ENCODE results near the gene ITPRIPL2.

ITPRIPL2 gene

GRCh38 chr16:19136549-19137196 is 22.9 kb downstream of the ITPRIPL2 start:
- peak; percentile 78 for DNase-seq (ENCODE audit: low read depth)
- no peak for TF ChIP-seq CTCF (IDR thresholded peaks at IDR 0.05; ENCODE audit: insufficient read depth, low read depth, low read length, missing control alignments)
- H3K4me3 ChIP-seq (ENCODE audit: low read length), result no peak overlapping the region

- peak; percentile 44 for DNase-seq (ENCODE audit: low read depth)
- H3K4me3 ChIP-seq (ENCODE audit: low read length), result no peak overlapping the region
- no peak for TF ChIP-seq CTCF (IDR thresholded peaks at IDR 0.05; ENCODE audit: insufficient read depth, low read depth, low read length, missing control alignments)
Measured at GRCh38 chr16:19137201-19138128, 23.7 kb downstream of the ITPRIPL2 start.

GRCh38 chr16:19138601-19139000 is 24.8 kb downstream of the ITPRIPL2 start:
- no peak overlapping the region for H3K4me3 ChIP-seq (ENCODE audit: low read length)
- no peak for TF ChIP-seq CTCF (IDR thresholded peaks at IDR 0.05; ENCODE audit: insufficient read depth, low read depth, low read length, missing control alignments)
- peak; percentile 99 for DNase-seq (ENCODE audit: low read depth)

- peak; percentile 55 for DNase-seq (ENCODE audit: low read depth)
- H3K4me3 ChIP-seq (ENCODE audit: low read length), result no peak overlapping the region
- no peak for TF ChIP-seq CTCF (IDR thresholded peaks at IDR 0.05; ENCODE audit: insufficient read depth, low read depth, low read length, missing control alignments)
Measured at GRCh38 chr16:19139436-19140091, 25.8 kb downstream of the ITPRIPL2 start.

- H3K4me3 ChIP-seq (ENCODE audit: low read length), result no peak overlapping the region
- DNase-seq (ENCODE audit: low read depth), result no peak
- no peak for TF ChIP-seq CTCF (IDR thresholded peaks at IDR 0.05; ENCODE audit: insufficient read depth, low read depth, low read length, missing control alignments)
Measured at GRCh38 chr16:19140396-19140795, 26.6 kb downstream of the ITPRIPL2 start.

- H3K4me3 ChIP-seq (ENCODE audit: low read length), result no peak overlapping the region
- TF ChIP-seq CTCF (IDR thresholded peaks at IDR 0.05; ENCODE audit: insufficient read depth, low read depth, low read length, missing control alignments), result no peak
- DNase-seq (ENCODE audit: low read depth), result peak; percentile 88
Measured at GRCh38 chr16:19142939-19143598, 29.3 kb downstream of the ITPRIPL2 start.

Measured in epithelial cell of esophagus (primary cell).